H1 (cell line): ENCODE results near the gene GNGT2. TPM values are rescaled to one million over a fixed set of nuclear protein-coding genes. Genes with fewer than 3 reads are reported as not detected.

ENCODE experiments used
- CTCF ChIA-PET: fragments of 300-600 bp; sonication (Branson Sonifier 250); formaldehyde crosslinking; loops from one replicate; lab custom pipeline; 2021; ENCODE audit not compliant: partially characterized antibody; lab: Charles Lee
- POLR2A ChIA-PET: fragments of 300-600 bp; sonication (Branson Sonifier 250); formaldehyde crosslinking; loops from one replicate; lab custom pipeline; 2021; ENCODE audit warnings: inconsistent platforms; ENCODE audit not compliant: partially characterized antibody; lab: Charles Lee
- DNase-seq, 2 experiments: peaks; one replicate each; pipeline versions ENCODE4 v3.0.0 to v3.0.0-alpha.2; 2010 to 2022; ENCODE audit warnings: low spot score in 2 of 2, low read depth in 1 of 2, mixed read lengths in 1 of 2
- FAIRE-seq: peaks from 2 replicates; lab custom pipeline; 2011; peaks lifted over from hg19 to GRCh38; lab: Jason Lieb, UNC
- H2AFZ ChIP-seq: 2 replicates; pipeline ENCODE4 v1.8.1; 2012; ENCODE audit warnings: low read length, inconsistent platforms
- H2AK5ac ChIP-seq: 2 replicates; pipeline ENCODE4 v1.6.1; 2013; ENCODE audit warnings: low read depth, low read length
- H2BK120ac ChIP-seq: replicated peaks from 2 replicates; pipeline ENCODE3; 2013; ENCODE audit warnings: low read depth, low read length, inconsistent platforms
- H2BK12ac ChIP-seq: 2 replicates; pipeline ENCODE4 v1.6.1; 2013; ENCODE audit warnings: low read depth, low read length
- H2BK15ac ChIP-seq: 2 replicates; pipeline ENCODE4 v1.6.1; 2013; ENCODE audit warnings: low read length
- H2BK20ac ChIP-seq: 2 replicates; pipeline ENCODE4 v1.6.1; 2013; ENCODE audit warnings: low read length
- H2BK5ac ChIP-seq: 2 replicates; pipeline ENCODE4 v1.6.1; 2013; ENCODE audit warnings: low read depth, low read length
- H3K14ac ChIP-seq: 2 replicates; pipeline ENCODE4 v1.6.1; 2013; ENCODE audit warnings: inconsistent platforms; ENCODE audit not compliant: insufficient read length
- H3K18ac ChIP-seq: 2 replicates; pipeline ENCODE4 v1.6.1; 2013; ENCODE audit warnings: low read length; ENCODE audit errors: extremely low read depth
- H3K23ac ChIP-seq: 2 replicates; pipeline ENCODE4 v1.6.1; 2013; ENCODE audit warnings: inconsistent platforms; ENCODE audit not compliant: insufficient read length
- H3K23me2 ChIP-seq: 2 replicates; pipeline ENCODE4 v1.6.1; 2013; ENCODE audit warnings: low read depth, low read length
- H3K27ac ChIP-seq: 2 replicates; pipeline ENCODE4 v1.6.1; 2011; ENCODE audit warnings: low read depth, low read length, inconsistent platforms
- H3K27me3 ChIP-seq, 4 experiments: replicated peaks in 1 of 4; 1 replicate in 1 of 4; 2 replicates in 3 of 4; pipeline versions ENCODE4 v1.6.1 to v1.8.1; 2011 to 2013; ENCODE audit warnings: low read length in 3 of 4, mild to moderate bottlenecking in 3 of 4, inconsistent platforms in 2 of 4, mixed read lengths in 2 of 4, moderate library complexity in 1 of 4; ENCODE audit not compliant: control insufficient read depth in 3 of 4, insufficient read depth in 3 of 4; ENCODE audit errors: extremely low read depth in 1 of 4
- H3K36me3 ChIP-seq, 4 experiments: 2 replicates each; pipeline versions ENCODE4 v1.6.1 to v1.8.1; 2011 to 2013; ENCODE audit warnings: mild to moderate bottlenecking in 4 of 4, low read length in 3 of 4, moderate library complexity in 2 of 4, control low read depth in 1 of 4, inconsistent platforms in 1 of 4; ENCODE audit not compliant: insufficient read depth in 4 of 4, control insufficient read depth in 2 of 4
- H3K4ac ChIP-seq: replicated peaks from 2 replicates; pipeline ENCODE3; 2013; ENCODE audit warnings: low read length, low read depth, mixed read lengths, inconsistent platforms; ENCODE audit not compliant: insufficient read length
- H3K4me1 ChIP-seq, 4 experiments: replicated peaks in 1 of 4; 1 replicate in 1 of 4; 2 replicates in 3 of 4; pipeline versions ENCODE4 v1.6.1 to v1.8.1; 2011 to 2013; ENCODE audit warnings: low read length in 3 of 4, inconsistent platforms in 2 of 4, mixed read lengths in 1 of 4; ENCODE audit not compliant: insufficient read depth in 4 of 4, control insufficient read depth in 3 of 4
- H3K4me2 ChIP-seq, 2 experiments: 2 replicates each; pipeline versions ENCODE4 v1.6.1 to v1.8.1; 2011 to 2013; ENCODE audit warnings: low read depth in 2 of 2, low read length in 2 of 2, control low read depth in 1 of 2, inconsistent platforms in 1 of 2, mild to moderate bottlenecking in 1 of 2; ENCODE audit not compliant: insufficient read depth in 1 of 2
- H3K4me3 ChIP-seq, 4 experiments: fragments of 200-600, 300-600 bp in 1 of 4; sonication (generic), shearing (Covaris generic), sonication (Bioruptor Twin) in 1 of 4; 2 replicates each; pipeline versions ENCODE4 v1.5.1 to v1.8.1; 2011 to 2016; ENCODE audit warnings: low read length in 4 of 4, low read depth in 3 of 4, control low read depth in 2 of 4, inconsistent platforms in 2 of 4, mild to moderate bottlenecking in 2 of 4, mixed read lengths in 1 of 4, moderate library complexity in 1 of 4; ENCODE audit not compliant: insufficient read depth in 2 of 4; ENCODE audit errors: extremely low read depth in 1 of 4
- H3K56ac ChIP-seq: replicated peaks from 2 replicates; pipeline ENCODE3; 2013; ENCODE audit warnings: low read depth, mild to moderate bottlenecking, mixed read lengths, low read length, inconsistent platforms; ENCODE audit not compliant: insufficient read length
- H3K79me1 ChIP-seq: 2 replicates; pipeline ENCODE4 v1.6.1; 2013; ENCODE audit warnings: low read depth, low read length, control low read depth
- H3K79me2 ChIP-seq, 2 experiments: 2 replicates each; pipeline versions ENCODE4 v1.6.1 to v1.8.1; 2012 to 2013; ENCODE audit warnings: low read length in 2 of 2, mild to moderate bottlenecking in 2 of 2, inconsistent platforms in 1 of 2; ENCODE audit not compliant: insufficient read depth in 2 of 2, control insufficient read depth in 1 of 2
- H3K9ac ChIP-seq, 4 experiments: replicated peaks in 1 of 4; 1 replicate in 1 of 4; 2 replicates in 3 of 4; pipeline versions ENCODE4 v1.6.1 to v1.8.1; 2011 to 2013; ENCODE audit warnings: low read depth in 3 of 4, low read length in 3 of 4, control low read depth in 2 of 4, mild to moderate bottlenecking in 2 of 4, moderate library complexity in 2 of 4, inconsistent platforms in 1 of 4; ENCODE audit errors: extremely low read depth in 1 of 4
- H3K9me3 ChIP-seq, 2 experiments: 2 replicates each; pipeline versions ENCODE4 v1.6.1 to v1.8.1; 2012 to 2013; ENCODE audit warnings: mild to moderate bottlenecking in 2 of 2, moderate library complexity in 2 of 2, control low read depth in 1 of 2, inconsistent platforms in 1 of 2, low read depth in 1 of 2, low read length in 1 of 2, mixed read lengths in 1 of 2; ENCODE audit not compliant: insufficient read depth in 2 of 2
- H4K20me1 ChIP-seq, 2 experiments: replicated peaks in 1 of 2; 2 replicates each; pipeline versions ENCODE3 to v1.8.1; 2011 to 2013; ENCODE audit warnings: inconsistent platforms in 2 of 2, low read length in 2 of 2, mild to moderate bottlenecking in 1 of 2; ENCODE audit not compliant: insufficient read depth in 2 of 2, control insufficient read depth in 1 of 2
- H4K5ac ChIP-seq: 2 replicates; pipeline ENCODE4 v1.6.1; 2013; ENCODE audit warnings: low read length, low read depth, mixed read lengths, inconsistent platforms; ENCODE audit not compliant: insufficient read length
- H4K8ac ChIP-seq: 2 replicates; pipeline ENCODE4 v1.8.0; 2013; ENCODE audit warnings: mild to moderate bottlenecking, moderate library complexity, low read length, inconsistent platforms; ENCODE audit not compliant: insufficient read depth; ENCODE audit errors: extremely low read depth
- H4K91ac ChIP-seq: replicated peaks from 2 replicates; pipeline ENCODE3; 2013; ENCODE audit warnings: low read length, mixed read lengths, inconsistent platforms; ENCODE audit not compliant: insufficient read length
- KDM5A ChIP-seq: fragments of 200-600 bp; IDR thresholded peaks from 2 replicates; pipeline ENCODE4 v1.7.1; 2012; ENCODE audit warnings: mild to moderate bottlenecking, low read length, inconsistent platforms, mixed read lengths
- RAD21 ChIP-seq, 2 experiments: IDR thresholded peaks in 1 of 2; conservative IDR thresholded peaks in 1 of 2; 2 replicates each; pipeline ENCODE4 v1.6.1; 2011; ENCODE audit warnings: low read depth in 2 of 2, low read length in 2 of 2, improper control_type of control experiment in 1 of 2, inconsistent platforms in 1 of 2, mild to moderate bottlenecking in 1 of 2, moderate library complexity in 1 of 2
- YY1 ChIP-seq: IDR thresholded peaks from 2 replicates; pipeline ENCODE4 v1.6.1; 2011; ENCODE audit warnings: low read depth, mild to moderate bottlenecking, low read length
- WGBS, 2 experiments: shearing (Covaris generic) in 1 of 2; methylation state at CpG; one replicate each; pipeline versions ENCODE4 v1.1.6 to v1.1.7; 2013 to 2015; ENCODE audit warnings: low lambda C conversion rate in 2 of 2, mixed read lengths in 2 of 2, inconsistent platforms in 1 of 2, low coverage in 1 of 2, missing lambda C conversion rate in 1 of 2; ENCODE audit not compliant: insufficient replicate concordance in 2 of 2, insufficient coverage in 1 of 2, insufficient read length in 1 of 2; ENCODE audit errors: extremely low coverage in 1 of 2, missing lambda C conversion rate in 1 of 2; 5-methylcytosine and 5-hydroxymethylcytosine counted together
- polyA plus RNA-seq, 7 experiments: library from polyadenylated mRNA; depleted of rRNA in 3 of 7; stranded (reverse) in 5 of 7; unstranded in 2 of 7; fragments of >200 nt in 5 of 7; fragments of 200-250 nt in 2 of 7; gene quantifications; 1 replicate in 5 of 7; 2 replicates in 1 of 7; 4 replicates in 1 of 7; pipeline versions ENCODE4 v1.2.1 to v1.2.3, GENCODE V29; 2011 to 2013; ENCODE audit warnings: missing spikeins in 2 of 7, mixed read lengths in 2 of 7
- total RNA-seq: library from RNA; stranded (reverse); fragmentation: NEBNext Ultra II Directional; extraction: Animal tissue kit (Norgen Biotek cat#: 25700); gene quantifications from 2 replicates; pipeline ENCODE4 v1.2.1, GENCODE V29; 2021
- TF ChIP-seq, protein P1 (sequence below): IDR thresholded peaks from 2 replicates; pipeline ENCODE4 v1.6.1; 2012; ENCODE audit warnings: inconsistent platforms
- TF ChIP-seq, protein P2 (sequence below), 3 experiments: IDR thresholded peaks; 1 replicate in 2 of 3; 2 replicates in 1 of 3; pipeline versions ENCODE4 v1.5.1 to v1.6.1; 2011; ENCODE audit warnings: low read length in 3 of 3, mild to moderate bottlenecking in 3 of 3, inconsistent platforms in 2 of 3, low read depth in 1 of 3, moderate library complexity in 1 of 3; ENCODE audit not compliant: insufficient read depth in 1 of 3; ENCODE audit errors: control extremely low read depth in 1 of 3

Gene GNGT2
- total and polyA plus RNA-seq, 2 of the 8 experiments (the other 6 are each of a cell fraction or from before 2014, with no cell fraction given) = 1.3 to 1.4 TPM

DNA sequence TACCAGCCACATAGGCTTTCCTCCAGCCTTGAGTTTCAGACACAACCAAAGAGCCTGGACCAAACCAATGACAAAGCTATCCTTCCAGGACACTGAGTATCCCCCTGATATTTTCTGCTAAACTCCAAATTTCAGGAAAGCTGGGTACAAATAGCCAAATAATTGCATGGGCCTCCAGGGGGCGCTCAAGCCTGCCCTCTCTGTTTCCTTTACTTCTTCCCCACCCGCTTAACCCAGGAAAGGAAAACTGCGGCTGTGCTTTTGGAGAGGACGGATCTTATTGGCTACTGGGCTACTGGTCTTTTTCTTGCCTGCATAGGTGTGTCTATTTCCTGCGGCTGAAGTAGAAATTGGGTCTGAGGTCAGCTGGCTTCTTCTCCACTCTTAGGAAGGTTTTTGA lies 30.1 kb downstream of the GNGT2 start:
- Histone ChIP-seq H4K20me1 (no peaks in the 10 kb centered on the region), H3K18ac (no peak overlapping the region), H4K8ac (no peak overlapping the region), H3K56ac (no peak overlapping the region), H4K5ac (no peak overlapping the region), H3K79me1 (no peaks in the 10 kb centered on the region), H2BK12ac (no peak overlapping the region), H3K4me2 (no peak overlapping the region), H3K4ac (no peak overlapping the region), H2AK5ac (no peak overlapping the region), H3K4me3 (no peak overlapping the region), H3K9ac (no peak overlapping the region), H3K9me3 (peaks cover 15 to 18% of the 10 kb centered on the region in 2 experiments), H3K27me3 (no peaks in the 10 kb centered on the region), H3K36me3 (no peaks in the 10 kb centered on the region), H4K91ac (no peak overlapping the region), H3K27ac (no peak overlapping the region), H2AFZ (no peak overlapping the region), H3K79me2 (no peaks in the 10 kb centered on the region), H2BK120ac (no peak overlapping the region), H2BK15ac (no peak overlapping the region), H3K23ac (no peak overlapping the region), H3K14ac (no peak overlapping the region), H2BK20ac (no peak overlapping the region), H3K23me2 (no peaks in the 10 kb centered on the region), H2BK5ac (no peak overlapping the region), H3K4me1 (no peaks in the 10 kb centered on the region)
- TF ChIP-seq, protein P1, sequence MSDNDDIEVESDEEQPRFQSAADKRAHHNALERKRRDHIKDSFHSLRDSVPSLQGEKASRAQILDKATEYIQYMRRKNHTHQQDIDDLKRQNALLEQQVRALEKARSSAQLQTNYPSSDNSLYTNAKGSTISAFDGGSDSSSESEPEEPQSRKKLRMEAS = no peak
- TF ChIP-seq KDM5A (no peak), YY1 (0 out of 2 replicates have a peak, but pooled peaks have one; percentile 5), RAD21 (IDR thresholded peaks at IDR 0.05 in 1 of 2, conservative IDR thresholded peaks at IDR 0.05 in 1 of 2; ENCODE audit: low read depth in 2 of 2, low read length in 2 of 2) (peak; percentile 77 to 81)
- TF ChIP-seq, protein P2, sequence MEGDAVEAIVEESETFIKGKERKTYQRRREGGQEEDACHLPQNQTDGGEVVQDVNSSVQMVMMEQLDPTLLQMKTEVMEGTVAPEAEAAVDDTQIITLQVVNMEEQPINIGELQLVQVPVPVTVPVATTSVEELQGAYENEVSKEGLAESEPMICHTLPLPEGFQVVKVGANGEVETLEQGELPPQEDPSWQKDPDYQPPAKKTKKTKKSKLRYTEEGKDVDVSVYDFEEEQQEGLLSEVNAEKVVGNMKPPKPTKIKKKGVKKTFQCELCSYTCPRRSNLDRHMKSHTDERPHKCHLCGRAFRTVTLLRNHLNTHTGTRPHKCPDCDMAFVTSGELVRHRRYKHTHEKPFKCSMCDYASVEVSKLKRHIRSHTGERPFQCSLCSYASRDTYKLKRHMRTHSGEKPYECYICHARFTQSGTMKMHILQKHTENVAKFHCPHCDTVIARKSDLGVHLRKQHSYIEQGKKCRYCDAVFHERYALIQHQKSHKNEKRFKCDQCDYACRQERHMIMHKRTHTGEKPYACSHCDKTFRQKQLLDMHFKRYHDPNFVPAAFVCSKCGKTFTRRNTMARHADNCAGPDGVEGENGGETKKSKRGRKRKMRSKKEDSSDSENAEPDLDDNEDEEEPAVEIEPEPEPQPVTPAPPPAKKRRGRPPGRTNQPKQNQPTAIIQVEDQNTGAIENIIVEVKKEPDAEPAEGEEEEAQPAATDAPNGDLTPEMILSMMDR (IDR thresholded peaks at IDR 0.05; ENCODE audit: control extremely low read depth in 1 of 3, insufficient read depth in 1 of 3, low read depth in 1 of 3, low read length in 3 of 3) = peak; percentile 60 to 93 (median 75)
- POLR2A ChIA-PET = interaction anchor here (1.8 kb wide), 1 partner anchor 20 kb away, joined by 5 read pairs; no protein-coding TSS in a partner anchor
- whole genome bisulfite sequencing, 2 experiments = 39% methylated on average over 5 of the region's 5 CpGs; no CpG with 5 or more reads in 1 of the 2 experiments
- DNase-seq = peak in 1 of 2 experiments; percentile 89
- FAIRE-seq = peak; percentile 62
- CTCF ChIA-PET = interaction anchor here (0.6 to 4.6 kb wide), 25 partner anchors 10 to 251 kb away, joined by 3 to 35 read pairs (median 4); no protein-coding TSS in a partner anchor
